Gastrocnemius medialis (tissue), 4 donors: Measurements from ENCODE around the gene VAV2. TPM values are rescaled to one million over a fixed set of nuclear protein-coding genes. Genes with fewer than 3 reads are reported as not detected.

Source experiments
- ATAC-seq, 2 donors: fragments of 150-250 bp; one replicate each; pipeline ENCODE4 v1.9.1; 2016
- DNase-seq, 2 donors: peaks; one replicate each; pipeline ENCODE4 v3.0.0-alpha.2; 2019
- H3K27ac ChIP-seq, 4 donors: fragments of 200-600 bp; sonication (generic); 1 replicate in 1 of 4; 2 replicates in 3 of 4; pipeline ENCODE4 v1.5.1; 2016 to 2018; ENCODE audit warnings: mild to moderate bottlenecking in 2 of 4, moderate library complexity in 1 of 4
- H3K27me3 ChIP-seq, 3 donors: fragments of 200-600 bp; sonication (generic) in 2 of 3; 1 replicate in 1 of 3; 2 replicates in 2 of 3; pipeline versions ENCODE4 v1.5.1 to v1.6.0; 2016 to 2019; ENCODE audit warnings: mild to moderate bottlenecking in 1 of 3, moderate library complexity in 1 of 3
- H3K36me3 ChIP-seq, 2 donors: fragments of 200-600 bp; sonication (generic) in 1 of 2; one replicate each; pipeline ENCODE4 v1.5.1; 2017 to 2018
- H3K4me1 ChIP-seq, 2 donors: fragments of 200-600 bp; sonication (generic) in 1 of 2; one replicate each; pipeline ENCODE4 v1.5.1; 2016 to 2017; ENCODE audit warnings: mild to moderate bottlenecking in 2 of 2
- H3K4me3 ChIP-seq, 4 donors: fragments of 200-600 bp; sonication (generic) in 3 of 4; 1 replicate in 1 of 4; 2 replicates in 3 of 4; pipeline ENCODE4 v1.5.1; 2016 to 2019; ENCODE audit warnings: mild to moderate bottlenecking in 2 of 4
- H3K9me3 ChIP-seq, 3 donors: fragments of 200-600 bp; sonication (generic) in 2 of 3; 1 replicate in 1 of 3; 2 replicates in 2 of 3; pipeline ENCODE4 v1.5.1; 2016 to 2019
- CTCF ChIP-seq, 5 experiments: fragments of 450-650 bp in 3 of 5; fragments of 200-600 bp in 2 of 5; sonication (generic) in 2 of 5; IDR thresholded peaks in 4 of 5; conservative IDR thresholded peaks in 1 of 5; 1 replicate in 4 of 5; 2 replicates in 1 of 5; pipeline ENCODE4 v1.5.1; 2016 to 2019; ENCODE audit warnings: antibody characterized with exemption in 5 of 5, mild to moderate bottlenecking in 3 of 5, moderate library complexity in 3 of 5
- POLR2A ChIP-seq, 2 donors: fragments of 450-650 bp; IDR thresholded peaks; one replicate each; pipeline ENCODE4 v1.6.1; 2017; ENCODE audit warnings: antibody characterized with exemption in 2 of 2, mild to moderate bottlenecking in 2 of 2, moderate library complexity in 2 of 2
- in situ Hi-C, 4 donors: fragments of 200-750 bp; cut with MboI; loops; one replicate each; pipeline versions ENCODE4 v1.15.0 to v1.8.0; 2017; ENCODE audit warnings: low sequenced_read_pairs in 4 of 4
- intact Hi-C: fragments of 100-400 bp; cut with DNase I; formaldehyde crosslinking; loops from one replicate; pipeline ENCODE4 v1.15.1; 2023; ENCODE audit warnings: low total_unique reads
- total RNA-seq, 4 donors: library from RNA; depleted of rRNA; stranded (reverse); fragments of >200 nt; gene quantifications; one replicate each; pipeline versions ENCODE4 v1.1.0 to v1.2.3, GENCODE V29; 2016

Gene VAV2
- total RNA-seq, 4 donors from 2014 or later: 0.51 to 1.2 (median 0.97) TPM

DNA sequence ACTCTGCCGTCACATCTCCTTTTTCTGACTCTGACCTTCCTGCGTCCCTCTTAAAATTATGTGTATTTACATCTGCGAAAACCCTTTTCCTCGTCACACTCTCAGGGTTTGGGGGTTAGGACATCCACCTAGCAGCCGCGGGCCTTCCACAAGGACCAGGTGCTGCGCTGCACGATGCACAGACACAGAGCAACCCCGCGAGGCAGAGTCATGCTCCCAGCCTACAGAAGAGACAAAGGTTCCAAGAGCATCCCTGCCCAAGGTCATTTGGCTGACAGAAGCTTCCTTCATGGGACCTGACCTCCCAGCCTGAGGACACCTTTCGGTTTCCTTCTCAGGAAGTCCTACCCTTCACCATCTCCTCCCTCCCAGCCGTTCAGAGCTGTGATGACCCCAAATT lies 135.3 kb downstream of the VAV2 start:
- H3K27ac ChIP-seq: peak overlapping the region in 1 of 4 donors; percentile 57
- H3K27me3 ChIP-seq: peaks cover 0 to 3% (median 0%) of the 10 kb centered on the region in 3 donors
- DNase-seq: no peak
- in situ Hi-C loops (no loop called here), intact Hi-C loops (no loop called here)
- H3K36me3 ChIP-seq: no peaks in the 10 kb centered on the region
- TF ChIP-seq POLR2A (IDR thresholded peaks at IDR 0.05) (no peak), CTCF (IDR thresholded peaks at IDR 0.05 in 4 of 5, conservative IDR thresholded peaks at IDR 0.05 in 1 of 5) (no peak)
- no peaks in the 10 kb centered on the region for H3K4me1 ChIP-seq
- no peak overlapping the region for H3K4me3 ChIP-seq
- no peaks in the 10 kb centered on the region for H3K9me3 ChIP-seq
- ATAC-seq: no peak

GRCh38 chr9:133855802-133856521 lies 136.2 kb downstream of the VAV2 start:
- in situ Hi-C loops: no loop called here
- intact Hi-C loops: no loop called here
- Histone ChIP-seq H3K27ac (peak overlapping the region in 3 of 4 donors; percentile 54 to 68 (median 57)), H3K27me3 (peaks cover 0 to 3% (median 0%) of the 10 kb centered on the region in 3 donors), H3K9me3 (no peaks in the 10 kb centered on the region), H3K4me1 (no peaks in the 10 kb centered on the region), H3K36me3 (no peaks in the 10 kb centered on the region), H3K4me3 (no peak overlapping the region)
- TF ChIP-seq POLR2A (IDR thresholded peaks at IDR 0.05): no peak
- no peak for TF ChIP-seq CTCF (IDR thresholded peaks at IDR 0.05 in 4 of 5, conservative IDR thresholded peaks at IDR 0.05 in 1 of 5)
- DNase-seq (peak; percentile 31 to 46), ATAC-seq (peak; percentile 66 to 82)

GRCh38 chr9:133855371-133855770 lies 136.8 kb downstream of the VAV2 start:
- ATAC-seq (no peak), DNase-seq (no peak)
- H3K36me3 ChIP-seq: no peaks in the 10 kb centered on the region
- H3K4me1 ChIP-seq: no peaks in the 10 kb centered on the region
- H3K27ac ChIP-seq: peak overlapping the region; percentile 29 to 68 (median 50)
- intact Hi-C loops: no loop called here
- H3K9me3 ChIP-seq: no peaks in the 10 kb centered on the region
- TF ChIP-seq POLR2A (IDR thresholded peaks at IDR 0.05): no peak
- TF ChIP-seq CTCF (IDR thresholded peaks at IDR 0.05 in 4 of 5, conservative IDR thresholded peaks at IDR 0.05 in 1 of 5): no peak
- H3K27me3 ChIP-seq: peaks cover 0 to 3% (median 0%) of the 10 kb centered on the region in 3 donors
- H3K4me3 ChIP-seq: no peak overlapping the region
- in situ Hi-C loops: no loop called here

DNA sequence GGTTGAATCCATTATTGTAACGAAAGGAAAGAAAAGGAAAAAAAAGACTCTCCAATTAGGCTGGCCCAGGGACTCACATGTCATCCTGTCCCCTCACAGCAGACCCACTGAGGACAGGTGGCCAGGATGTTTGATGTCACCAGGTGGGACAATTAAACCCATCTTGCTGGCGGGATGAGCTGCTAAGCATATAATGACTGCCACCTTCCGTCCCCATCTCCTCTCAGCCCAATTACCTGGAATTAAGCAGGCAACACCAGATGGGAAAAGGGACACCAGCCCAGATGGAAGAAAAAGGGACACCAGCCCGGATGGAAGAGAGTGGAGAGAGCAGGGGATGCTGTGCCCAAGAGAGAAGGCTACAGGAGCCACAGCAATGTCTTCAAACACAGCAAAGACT lies 137.4 kb downstream of the VAV2 start:
- in situ Hi-C loops: no loop called here

More for the DNA sequence above, 137.4 kb downstream of the VAV2 start:
- no peaks in the 10 kb centered on the region for H3K36me3 ChIP-seq
- DNase-seq (no peak), ATAC-seq (no peak)
- TF ChIP-seq CTCF (IDR thresholded peaks at IDR 0.05 in 4 of 5, conservative IDR thresholded peaks at IDR 0.05 in 1 of 5) (no peak), POLR2A (IDR thresholded peaks at IDR 0.05) (no peak)
- intact Hi-C loops: no loop called here
- H3K4me1 ChIP-seq: no peaks in the 10 kb centered on the region
- H3K27ac ChIP-seq: peak overlapping the region in 3 of 4 donors; percentile 45 to 68 (median 54)
- H3K9me3 ChIP-seq: no peaks in the 10 kb centered on the region
- H3K27me3 ChIP-seq: peaks cover 0 to 3% (median 0%) of the 10 kb centered on the region in 3 donors
- H3K4me3 ChIP-seq: no peak overlapping the region
